ENCODE results near the gene CCDC184.
A peak's percentile ranks its signal among the peaks of the same experiment; 100 is the strongest.

The CCDC184 gene

GRCh38 chr12:48187916-48188695 lies 4.7 kb downstream of the CCDC184 start:
- TF ChIP-seq CTCF (IDR thresholded peaks at IDR 0.05) = no peak
- no peaks in the 10 kb centered on the region for H3K9me3 Mint-ChIP-seq
- H3K27me3 Mint-ChIP-seq (ENCODE audit: low read depth, poor library complexity) = peaks cover 60% of the 10 kb centered on the region
- H3K27ac Mint-ChIP-seq = no peak overlapping the region
- DNase-seq = no peak
- no peaks in the 10 kb centered on the region for H3K36me3 Mint-ChIP-seq (ENCODE audit: low read depth)
- H3K4me1 Mint-ChIP-seq = peaks cover 36% of the 10 kb centered on the region
- H3K4me3 Mint-ChIP-seq = no peak overlapping the region

DNA sequence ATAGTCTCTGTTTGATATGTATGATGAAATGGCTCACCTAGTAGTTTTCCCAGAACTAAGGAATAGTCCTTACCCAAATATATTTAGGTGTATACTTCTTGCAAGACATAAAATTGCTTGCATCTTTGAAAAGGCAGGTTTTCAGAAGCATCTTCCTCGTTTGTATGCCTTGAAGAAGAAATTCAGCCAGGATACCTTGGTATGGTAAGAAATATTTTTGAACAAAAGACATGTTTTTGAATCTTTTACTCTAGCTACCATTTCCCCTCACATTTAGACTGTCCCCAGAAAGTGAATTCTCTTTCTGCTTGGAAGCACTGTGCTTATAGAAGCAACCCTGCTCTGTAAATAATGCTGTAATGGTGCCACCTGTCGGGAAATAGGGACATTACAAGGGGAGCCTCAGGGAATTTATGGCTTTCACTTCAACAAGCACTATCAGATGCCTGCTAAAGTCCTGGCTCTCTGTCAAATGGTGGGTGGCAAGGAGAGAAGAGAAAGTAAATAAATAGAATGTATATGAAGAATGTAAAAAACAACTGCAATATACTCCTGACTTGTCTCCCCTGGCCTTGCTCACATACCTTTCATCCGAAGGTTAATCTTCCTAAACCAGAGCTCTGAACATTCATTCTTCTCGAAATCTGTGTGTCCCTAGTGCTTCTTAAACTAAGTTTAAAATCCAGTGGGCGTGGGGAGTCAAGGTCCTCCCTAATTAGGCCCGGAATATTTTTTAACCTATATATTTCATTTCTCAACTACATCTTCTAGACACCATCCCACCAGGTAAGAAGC lies 6.1 kb downstream of the CCDC184 start:
- H3K9me3 Mint-ChIP-seq = no peaks in the 10 kb centered on the region
- no peak overlapping the region for H3K4me3 Mint-ChIP-seq
- H3K4me1 Mint-ChIP-seq = peaks cover 36% of the 10 kb centered on the region
- no peaks in the 10 kb centered on the region for H3K36me3 Mint-ChIP-seq (ENCODE audit: low read depth)
- peaks cover 46% of the 10 kb centered on the region for H3K27me3 Mint-ChIP-seq (ENCODE audit: low read depth, poor library complexity)
- peak; percentile 93 for TF ChIP-seq CTCF (IDR thresholded peaks at IDR 0.05)
- H3K27ac Mint-ChIP-seq = no peak overlapping the region
- DNase-seq = peak; percentile 80

- Mint-ChIP-seq H3K36me3 (ENCODE audit: low read depth) (no peaks in the 10 kb centered on the region), H3K4me1 (peaks cover 37% of the 10 kb centered on the region), H3K9me3 (no peaks in the 10 kb centered on the region), H3K4me3 (no peak overlapping the region), H3K27ac (no peak overlapping the region), H3K27me3 (ENCODE audit: low read depth, poor library complexity) (peaks cover 30% of the 10 kb centered on the region)
- DNase-seq = no peak
- no peak for TF ChIP-seq CTCF (IDR thresholded peaks at IDR 0.05)
Observed at GRCh38 chr12:48191096-48191495, 7.7 kb downstream of the CCDC184 start.

DNA sequence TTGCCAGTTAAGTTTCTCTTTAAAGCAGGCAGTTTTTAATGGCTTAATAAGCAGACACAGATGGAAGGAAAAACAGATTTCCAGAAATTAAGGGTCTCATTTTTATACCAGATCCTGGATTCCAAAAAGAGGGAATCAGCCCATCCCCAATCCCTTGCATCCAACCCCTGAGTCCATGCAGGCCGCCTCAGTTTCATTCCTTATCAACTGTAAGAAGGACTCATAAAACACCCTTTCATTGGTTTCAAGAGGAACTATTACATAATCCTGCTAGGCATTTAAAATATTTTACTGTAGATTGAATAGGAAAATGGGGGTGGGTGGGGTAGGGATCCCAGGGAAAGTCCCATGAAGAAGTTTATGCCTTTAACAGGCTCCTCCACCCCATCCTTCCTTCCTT lies 9.4 kb downstream of the CCDC184 start:
- TF ChIP-seq CTCF (IDR thresholded peaks at IDR 0.05) = no peak
- no peak overlapping the region for H3K27ac Mint-ChIP-seq
- H3K36me3 Mint-ChIP-seq (ENCODE audit: low read depth) = no peaks in the 10 kb centered on the region
- H3K4me1 Mint-ChIP-seq = peaks cover 49% of the 10 kb centered on the region
- no peaks in the 10 kb centered on the region for H3K9me3 Mint-ChIP-seq
- peaks cover 13% of the 10 kb centered on the region for H3K27me3 Mint-ChIP-seq (ENCODE audit: low read depth, poor library complexity)
- no peak overlapping the region for H3K4me3 Mint-ChIP-seq
- DNase-seq = no peak

- Mint-ChIP-seq H3K4me1 (peaks cover 49% of the 10 kb centered on the region), H3K4me3 (no peak overlapping the region), H3K27ac (no peak overlapping the region), H3K36me3 (ENCODE audit: low read depth) (no peaks in the 10 kb centered on the region), H3K9me3 (no peaks in the 10 kb centered on the region), H3K27me3 (ENCODE audit: low read depth, poor library complexity) (peaks cover 6% of the 10 kb centered on the region)
- no peak for TF ChIP-seq CTCF (IDR thresholded peaks at IDR 0.05)
- no peak for DNase-seq
Observed at GRCh38 chr12:48193623-48194022, 10.2 kb downstream of the CCDC184 start.
